ENCODE results near the gene SORBS1. TPM values are rescaled to one million over a fixed set of nuclear protein-coding genes. Genes with fewer than 3 reads are reported as not detected.

SORBS1 gene
- total RNA-seq, 1 donor from 2014 or later: 30.7 TPM

DNA sequence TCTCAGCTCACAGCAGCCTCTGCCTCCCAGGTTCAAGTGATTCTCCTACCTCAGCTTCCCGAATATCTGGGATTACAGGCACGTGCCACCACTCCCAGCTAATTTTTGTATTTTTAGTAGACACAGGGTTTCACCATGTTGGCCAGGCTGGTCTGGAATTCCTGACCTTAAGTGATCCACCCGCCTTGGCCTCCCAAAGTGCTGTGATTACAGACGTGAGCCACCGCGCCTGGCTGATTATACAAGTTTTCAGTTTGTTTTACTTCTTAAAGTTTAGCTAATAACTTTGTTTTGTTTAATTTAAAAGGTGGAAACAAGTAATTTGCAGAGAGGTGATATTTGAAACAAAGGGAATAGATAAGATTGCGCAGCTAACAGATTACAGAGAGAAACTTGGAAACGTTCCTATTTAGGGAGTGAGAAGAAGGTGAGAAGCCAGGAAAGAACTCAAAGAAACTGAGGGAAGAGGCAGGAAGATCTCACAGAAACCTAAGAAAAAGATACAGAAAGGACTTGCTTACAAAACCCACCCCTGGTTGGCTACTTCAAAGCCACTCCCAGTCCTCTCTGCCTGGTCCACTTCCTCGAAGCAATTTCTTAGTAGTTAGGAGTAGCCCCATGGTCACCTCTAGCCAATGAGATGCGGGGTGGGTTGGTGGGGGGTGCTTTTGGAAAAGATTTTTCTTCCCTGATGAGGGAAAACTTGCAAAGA lies 255.4 kb downstream of the SORBS1 start:
- no peaks in the 10 kb centered on the region for H3K27me3 Mint-ChIP-seq
- H3K4me3 Mint-ChIP-seq (ENCODE audit: low read depth): no peak overlapping the region
- H3K9me3 Mint-ChIP-seq (ENCODE audit: low read depth): no peaks in the 10 kb centered on the region
- peaks cover 13% of the 10 kb centered on the region for H3K4me1 Mint-ChIP-seq (ENCODE audit: low read depth)
- no peak for DNase-seq (ENCODE audit: low spot score, unreplicated experiment)
- H3K36me3 Mint-ChIP-seq (ENCODE audit: insufficient read depth): no peaks in the 10 kb centered on the region
- peak overlapping the region; percentile 26 for H3K27ac Mint-ChIP-seq
- TF ChIP-seq CTCF (IDR thresholded peaks at IDR 0.05; ENCODE audit: unreplicated experiment): no peak

DNA sequence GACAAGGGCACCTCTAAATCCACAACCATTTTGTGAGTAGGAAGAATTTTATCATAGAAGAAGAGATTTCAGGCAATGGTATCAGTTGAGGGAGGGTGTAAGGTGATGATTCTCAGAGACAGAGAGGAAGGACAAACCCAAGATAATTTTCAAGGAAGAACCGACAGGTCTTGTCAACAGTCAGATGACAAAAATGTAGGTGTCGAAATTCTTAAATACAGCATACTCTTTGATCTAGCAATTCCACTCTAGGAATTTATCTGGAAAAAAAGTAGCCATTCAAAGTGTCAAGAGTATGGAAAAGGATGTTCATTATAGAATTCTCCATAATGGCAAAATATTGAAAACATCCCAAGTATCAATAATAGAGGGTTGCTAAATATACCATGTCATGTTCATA lies 256.2 kb downstream of the SORBS1 start:
- H3K27me3 Mint-ChIP-seq: no peaks in the 10 kb centered on the region
- no peak overlapping the region for H3K27ac Mint-ChIP-seq
- H3K4me3 Mint-ChIP-seq (ENCODE audit: low read depth): no peak overlapping the region
- H3K36me3 Mint-ChIP-seq (ENCODE audit: insufficient read depth): no peaks in the 10 kb centered on the region
- TF ChIP-seq CTCF (IDR thresholded peaks at IDR 0.05; ENCODE audit: unreplicated experiment): no peak
- peaks cover 13% of the 10 kb centered on the region for H3K4me1 Mint-ChIP-seq (ENCODE audit: low read depth)
- no peak for DNase-seq (ENCODE audit: low spot score, unreplicated experiment)
- H3K9me3 Mint-ChIP-seq (ENCODE audit: low read depth): no peaks in the 10 kb centered on the region

DNA sequence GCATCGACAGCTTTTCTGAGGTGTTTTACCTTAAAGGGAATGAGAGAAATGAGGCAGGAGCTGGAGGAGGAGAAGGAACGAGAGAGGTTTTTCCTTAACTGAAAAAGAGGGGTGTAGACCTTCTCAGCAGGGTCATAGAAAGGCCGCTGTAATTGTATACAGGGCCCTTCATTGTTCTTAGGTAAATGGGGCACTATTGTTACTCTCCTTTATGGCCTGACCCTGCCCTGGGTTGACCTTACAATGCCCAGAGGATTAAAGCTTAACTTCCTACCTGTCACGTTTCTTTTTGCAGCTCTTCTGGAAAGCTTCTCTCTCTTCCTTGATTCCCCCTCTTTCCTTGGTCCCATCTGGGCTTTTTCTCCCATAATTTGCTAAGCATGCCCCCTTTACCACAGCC lies 256.7 kb downstream of the SORBS1 start:
- no peak overlapping the region for H3K27ac Mint-ChIP-seq
- peaks cover 11% of the 10 kb centered on the region for H3K4me1 Mint-ChIP-seq (ENCODE audit: low read depth)
- no peak for DNase-seq (ENCODE audit: low spot score, unreplicated experiment)
- H3K36me3 Mint-ChIP-seq (ENCODE audit: insufficient read depth): no peaks in the 10 kb centered on the region
- no peaks in the 10 kb centered on the region for H3K27me3 Mint-ChIP-seq
- no peak for TF ChIP-seq CTCF (IDR thresholded peaks at IDR 0.05; ENCODE audit: unreplicated experiment)
- no peak overlapping the region for H3K4me3 Mint-ChIP-seq (ENCODE audit: low read depth)
- H3K9me3 Mint-ChIP-seq (ENCODE audit: low read depth): no peaks in the 10 kb centered on the region

- Mint-ChIP-seq H3K27ac (no peak overlapping the region), H3K4me1 (ENCODE audit: low read depth) (peaks cover 11% of the 10 kb centered on the region), H3K4me3 (ENCODE audit: low read depth) (no peak overlapping the region), H3K36me3 (ENCODE audit: insufficient read depth) (no peaks in the 10 kb centered on the region), H3K27me3 (no peaks in the 10 kb centered on the region), H3K9me3 (ENCODE audit: low read depth) (no peaks in the 10 kb centered on the region)
- DNase-seq (ENCODE audit: low spot score, unreplicated experiment): no peak
- no peak for TF ChIP-seq CTCF (IDR thresholded peaks at IDR 0.05; ENCODE audit: unreplicated experiment)
Measured at GRCh38 chr10:95303950-95304349, 257.2 kb downstream of the SORBS1 start.

DNA sequence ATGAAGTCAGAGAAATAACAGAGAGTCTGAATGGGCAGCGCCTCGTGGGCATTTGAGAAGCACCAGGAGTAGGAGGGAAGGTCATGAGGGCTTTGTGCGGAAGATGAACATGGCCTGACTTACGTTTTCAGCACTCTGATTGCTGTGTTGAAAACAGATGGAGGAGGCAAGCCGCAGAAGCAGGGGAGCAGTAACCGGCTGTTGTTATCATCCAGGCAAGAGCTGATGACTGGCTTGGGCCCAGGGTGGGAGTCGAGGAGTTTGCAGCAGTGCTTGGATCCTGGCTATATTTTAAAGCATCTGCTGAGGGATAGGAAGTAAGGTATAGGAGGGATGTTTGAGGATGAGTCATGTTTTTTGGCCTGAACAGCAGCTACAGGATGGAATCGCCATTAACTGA lies 257.6 kb downstream of the SORBS1 start:
- Mint-ChIP-seq H3K4me1 (ENCODE audit: low read depth) (peaks cover 7% of the 10 kb centered on the region), H3K9me3 (ENCODE audit: low read depth) (no peaks in the 10 kb centered on the region), H3K27me3 (no peaks in the 10 kb centered on the region), H3K27ac (no peak overlapping the region), H3K4me3 (ENCODE audit: low read depth) (no peak overlapping the region), H3K36me3 (ENCODE audit: insufficient read depth) (no peaks in the 10 kb centered on the region)
- no peak for TF ChIP-seq CTCF (IDR thresholded peaks at IDR 0.05; ENCODE audit: unreplicated experiment)
- DNase-seq (ENCODE audit: low spot score, unreplicated experiment): no peak

All from progenitor cell of endocrine pancreas (in vitro differentiated cells).